NOMO-1 (cell line): ENCODE data around the gene PLXNB2.

Source experiments
- DNase-seq, 2 experiments: peaks; one replicate each; lab custom pipeline; 2025; ENCODE audit not compliant: unreplicated experiment in 2 of 2; lab: John Stamatoyannopoulos, UW

PLXNB2 gene

DNA sequence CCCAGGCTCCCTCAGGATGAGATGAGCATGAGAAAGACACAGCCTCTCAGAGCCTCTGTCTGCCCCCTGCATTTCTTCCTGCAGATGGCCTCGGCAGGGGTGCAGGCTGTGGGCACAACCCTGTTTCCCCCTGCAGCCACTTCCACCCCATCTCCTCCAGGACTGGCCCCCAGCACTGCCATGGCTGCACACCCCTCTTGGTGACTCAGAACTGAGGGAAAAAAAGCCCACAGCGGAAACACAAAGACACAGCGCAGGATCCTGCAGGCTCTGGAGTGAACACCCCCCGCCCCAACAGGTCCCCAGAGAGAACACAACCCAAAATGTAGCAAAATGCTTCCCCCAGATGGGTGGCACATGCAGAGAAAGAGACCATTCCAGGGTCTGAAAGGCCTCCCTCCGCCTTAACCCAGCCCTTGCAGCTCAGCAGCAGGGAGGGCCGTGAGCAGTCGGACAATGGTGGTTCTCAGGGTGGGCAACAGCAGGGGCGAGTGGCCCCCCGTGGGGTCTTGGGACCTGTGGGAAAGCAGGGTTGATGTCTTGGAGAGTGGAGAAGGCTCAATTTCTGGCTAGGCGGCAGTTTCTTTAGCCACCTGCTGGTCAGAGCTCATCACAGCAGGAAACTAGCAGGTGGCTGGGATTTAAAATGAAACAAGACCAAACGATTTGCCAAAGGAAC lies 70.6 kb downstream of the PLXNB2 start:
- no peak for DNase-seq

DNA sequence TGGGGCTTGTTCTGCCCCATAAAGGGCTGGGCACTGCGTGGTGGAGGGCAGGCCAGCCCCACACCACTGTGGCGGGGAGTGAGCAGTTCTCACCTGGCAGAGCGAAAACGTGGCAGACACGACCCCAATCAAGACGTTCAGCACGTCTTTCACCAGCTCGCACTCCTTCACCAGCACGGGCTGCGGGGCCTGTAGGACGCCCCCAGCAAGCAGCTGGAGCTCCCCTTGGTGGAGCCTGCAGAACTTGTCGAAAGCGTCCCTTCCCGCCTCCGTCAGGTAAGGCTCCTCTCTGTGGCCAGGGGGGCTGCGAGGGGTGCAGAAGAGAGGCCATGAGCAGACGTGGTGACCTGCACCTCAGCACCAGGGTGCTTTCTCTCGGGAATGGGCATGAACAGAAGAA lies 74.2 kb downstream of the PLXNB2 start:
- no peak for DNase-seq

DNA sequence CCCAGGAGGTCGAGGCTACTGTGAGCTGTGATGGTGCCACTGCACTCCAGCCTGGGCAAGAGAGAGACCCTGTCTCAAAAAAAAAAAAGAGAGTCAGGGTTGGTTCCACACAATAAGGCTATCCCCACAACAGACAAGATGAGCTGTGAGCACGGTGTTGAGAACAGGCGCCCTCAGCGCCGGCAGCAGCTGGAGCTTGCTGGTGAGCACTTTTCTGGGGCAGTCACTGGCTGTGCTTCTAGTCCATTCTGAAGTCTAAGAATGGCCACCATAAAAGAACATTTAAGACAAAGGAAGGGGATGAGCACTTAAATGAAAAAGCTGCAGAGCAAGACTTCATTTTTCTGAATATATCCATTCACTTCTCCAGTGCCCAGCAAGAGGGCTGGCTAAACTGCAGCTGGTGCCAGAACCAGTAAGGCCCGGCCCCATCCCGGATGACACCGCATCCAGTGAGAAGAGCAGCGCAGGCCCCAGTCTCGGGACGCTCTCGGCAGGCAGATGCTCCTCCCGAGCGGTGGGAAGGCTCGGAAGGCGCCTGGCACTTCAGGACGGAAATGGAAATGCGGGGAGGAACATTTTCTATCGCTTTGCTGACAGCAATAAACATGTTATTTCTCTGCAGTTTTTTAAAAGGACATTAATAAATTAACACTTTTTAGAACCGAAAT lies 74.8 kb downstream of the PLXNB2 start:
- no peak for DNase-seq

DNA sequence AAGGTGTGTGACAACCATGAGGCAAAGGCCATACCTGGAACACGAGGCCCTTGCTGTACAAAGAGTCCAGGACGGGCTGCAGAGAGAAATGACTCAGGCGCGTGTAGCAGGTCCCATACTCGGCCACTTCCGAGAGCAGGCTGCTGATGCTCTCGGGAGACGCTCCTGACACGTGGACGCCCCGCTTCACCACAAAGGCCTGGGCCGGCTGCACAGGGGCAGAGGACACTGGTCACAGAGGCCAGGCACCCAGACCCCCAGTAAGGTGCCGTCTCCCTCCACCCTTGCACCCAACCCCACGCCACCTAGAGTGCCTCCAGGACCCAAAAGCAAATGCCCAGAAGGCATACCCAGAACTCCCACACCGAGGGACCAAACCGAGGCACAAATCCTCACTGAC lies 78.1 kb downstream of the PLXNB2 start:
- no peak for DNase-seq

DNA sequence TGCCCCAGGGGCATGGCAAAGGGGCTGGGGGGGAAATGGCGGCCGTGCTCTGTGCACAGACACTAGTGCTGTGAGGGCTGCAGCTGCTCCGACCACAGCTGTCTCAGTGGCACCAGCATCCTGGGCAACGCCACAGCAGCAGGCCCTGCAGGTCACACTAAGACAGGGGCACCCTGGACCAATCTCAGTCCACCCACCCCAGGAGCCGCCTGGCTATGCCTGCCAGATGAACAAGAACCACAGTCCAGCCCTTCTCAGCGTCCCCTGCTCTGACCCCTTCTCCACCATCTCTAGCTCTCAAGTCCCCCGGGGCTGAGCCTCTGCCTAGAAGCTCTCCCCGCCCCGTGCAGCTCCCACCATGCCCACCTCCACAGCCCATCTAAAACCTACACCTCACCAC lies 79.1 kb downstream of the PLXNB2 start:
- no peak for DNase-seq

DNA sequence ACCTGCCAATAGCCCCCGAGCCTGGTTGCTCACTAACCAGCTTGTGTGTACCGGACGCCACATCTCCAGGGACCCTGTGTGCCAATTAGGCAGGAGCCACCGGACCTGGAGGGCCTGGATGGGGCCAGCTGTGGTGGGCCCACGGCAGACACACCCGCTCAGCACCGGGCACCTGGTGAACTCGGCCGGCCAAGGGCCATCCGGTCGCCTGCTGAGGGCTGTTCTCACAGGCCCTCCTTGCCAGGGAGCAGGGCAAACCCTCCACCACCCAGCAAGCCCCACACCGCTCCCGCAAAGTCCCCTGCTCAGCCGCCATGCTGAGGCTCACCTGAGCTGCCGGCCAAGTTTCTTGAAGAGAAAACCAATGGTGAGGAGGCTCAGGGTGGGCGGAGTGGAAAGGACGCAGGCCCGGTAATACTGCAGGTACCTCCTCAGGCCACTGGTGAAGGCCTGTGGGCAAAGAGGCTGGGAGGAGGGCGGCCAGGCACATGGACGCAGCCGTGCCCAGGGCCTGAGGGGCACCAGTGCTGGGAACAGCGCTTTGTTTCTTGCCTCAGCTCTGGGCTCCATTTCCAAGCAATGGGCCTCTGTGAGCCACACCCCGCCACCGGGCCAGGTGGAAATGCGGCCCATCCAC lies 79.7 kb downstream of the PLXNB2 start:
- no peak for DNase-seq

DNA sequence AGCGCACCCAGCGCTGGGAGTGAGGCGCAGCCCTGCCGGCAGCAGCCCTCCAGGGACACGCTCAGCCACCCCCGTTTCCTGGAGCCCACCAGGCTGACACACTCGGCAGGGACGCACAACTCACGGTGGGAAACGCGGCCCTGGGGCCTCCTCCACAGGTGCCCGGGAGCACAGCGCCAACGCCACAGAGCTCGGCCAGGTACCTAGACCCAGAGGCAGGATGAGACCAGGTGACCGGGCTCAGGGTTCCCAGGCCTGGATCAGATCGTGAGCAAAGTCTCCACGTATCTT lies 80.6 kb downstream of the PLXNB2 start:
- no peak for DNase-seq

DNA sequence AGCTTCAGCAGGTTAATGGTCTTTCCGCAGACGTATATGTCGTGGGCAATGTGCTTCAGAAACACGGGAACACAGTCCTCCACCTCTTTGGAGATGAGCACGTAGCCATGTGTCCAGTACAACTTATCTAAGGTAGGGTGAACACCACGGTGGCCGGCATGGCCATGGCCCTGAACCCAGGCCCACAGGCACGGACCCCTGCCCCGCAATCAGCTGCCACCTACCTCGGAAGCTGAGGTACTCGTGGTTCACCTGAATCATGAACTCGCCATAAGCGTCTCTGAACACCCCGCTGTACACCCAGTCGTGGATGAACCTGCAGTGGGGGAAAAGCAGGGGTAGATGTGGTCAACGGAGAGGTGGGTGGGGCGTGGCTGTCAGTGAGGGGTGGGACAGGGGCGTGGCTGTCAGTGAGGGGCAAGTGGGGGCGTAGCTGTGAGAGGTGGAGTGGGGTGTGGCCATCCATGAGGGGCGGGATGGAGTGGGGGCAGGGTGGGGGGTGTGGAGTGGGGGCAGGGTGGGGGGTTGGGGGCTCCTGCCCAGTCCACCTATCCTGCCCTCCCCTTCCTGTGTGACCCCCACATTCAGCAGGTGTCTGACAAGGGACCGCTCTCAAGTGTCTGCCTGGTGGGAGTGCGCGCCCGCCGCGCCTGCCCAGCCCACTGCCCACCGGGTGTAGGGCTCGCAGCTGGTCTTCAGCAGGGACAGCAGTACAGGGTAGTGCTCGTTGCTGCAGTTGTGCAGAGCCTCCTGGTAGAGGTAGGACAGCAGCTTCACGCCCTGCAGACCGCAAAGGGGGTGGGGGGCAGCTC lies 81.2 kb downstream of the PLXNB2 start:
- DNase-seq, result no peak

DNA sequence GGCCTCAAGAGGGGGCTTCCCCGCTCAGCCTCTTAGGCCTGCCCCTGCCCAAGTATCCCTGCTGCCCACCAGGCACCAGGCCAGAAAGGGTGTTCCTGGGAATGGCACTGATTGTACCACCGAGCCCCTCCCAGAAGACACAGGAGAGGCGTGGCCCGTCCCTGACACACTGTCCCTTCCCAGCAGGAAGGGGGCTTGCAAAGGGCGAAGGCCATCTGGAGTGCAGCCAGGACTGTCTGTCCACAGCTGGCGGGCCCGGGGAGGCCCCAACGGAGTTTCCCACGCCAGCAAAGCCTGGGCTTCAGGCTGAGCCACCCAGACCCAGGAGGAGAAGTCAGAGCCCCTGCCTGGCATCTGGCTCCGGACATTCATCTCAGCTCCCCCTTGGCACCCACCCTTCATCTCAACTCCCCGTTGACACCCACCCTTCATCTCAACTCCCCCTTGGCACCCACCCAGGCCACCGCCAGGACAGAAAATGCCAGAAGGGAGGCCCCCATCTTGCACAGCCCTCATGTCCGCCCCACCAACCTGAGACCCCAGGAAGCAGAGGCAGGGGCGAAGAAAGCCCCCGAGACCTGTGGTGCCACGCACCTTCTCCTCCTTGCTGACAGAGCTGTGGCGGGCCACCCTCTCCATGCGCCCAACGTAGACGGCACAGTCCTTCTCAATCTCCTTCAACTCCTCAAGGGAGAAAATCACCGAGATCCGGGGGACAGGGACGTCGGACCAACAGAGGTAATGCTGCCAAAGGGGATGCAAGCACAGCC lies 82.1 kb downstream of the PLXNB2 start:
- DNase-seq, result no peak
